ENCODE data around the gene TLR3.

- TF ChIP-seq CTCF (IDR thresholded peaks at IDR 0.05; ENCODE audit: insufficient read depth, low read length, poor library complexity, severe bottlenecking) (no peak), EZH2phosphoT487 (conservative IDR thresholded peaks at IDR 0.05; ENCODE audit: low read length) (no peak)
These were observed 38.6 kb upstream of the TLR3 start for GRCh38 chr4:186030399-186030775.
